Suprapubic skin (tissue), 4 donors: ENCODE measurements around the gene TSKS. TPM values are rescaled to one million over a fixed set of nuclear protein-coding genes. Genes with fewer than 3 reads are reported as not detected.

ENCODE experiments used
- DNase-seq, 2 donors: peaks; one replicate each; pipeline ENCODE4 v3.0.0-alpha.2; 2019; ENCODE audit warnings: low spot score in 2 of 2
- H3K27ac ChIP-seq: fragments of 200-600 bp; sonication (generic); one replicate; pipeline ENCODE4 v1.5.1; 2019
- H3K27me3 ChIP-seq: fragments of 200-600 bp; sonication (generic); one replicate; pipeline ENCODE4 v1.5.1; 2019
- H3K36me3 ChIP-seq: fragments of 200-600 bp; sonication (generic); one replicate; pipeline ENCODE4 v1.5.1; 2019
- H3K4me1 ChIP-seq: fragments of 200-600 bp; sonication (generic); one replicate; pipeline ENCODE4 v1.5.1; 2019
- H3K4me3 ChIP-seq: fragments of 200-600 bp; sonication (generic); one replicate; pipeline ENCODE4 v1.5.1; 2019; ENCODE audit warnings: mild to moderate bottlenecking
- H3K9me3 ChIP-seq: fragments of 200-600 bp; sonication (generic); one replicate; pipeline ENCODE4 v1.5.1; 2019
- CTCF ChIP-seq, 2 donors: fragments of 200-600 bp in 1 of 2; fragments of 450-650 bp in 1 of 2; sonication (generic) in 1 of 2; IDR thresholded peaks; one replicate each; pipeline ENCODE4 v1.5.1; 2016 to 2019; ENCODE audit warnings: antibody characterized with exemption in 2 of 2, mild to moderate bottlenecking in 1 of 2, moderate library complexity in 1 of 2
- EP300 ChIP-seq: sonication (generic); formaldehyde crosslinking; IDR thresholded peaks from one replicate; pipeline ENCODE4 v1.6.1; 2017; ENCODE audit warnings: antibody characterized with exemption
- POLR2A ChIP-seq, 2 donors: fragments of 450-650 bp; IDR thresholded peaks; one replicate each; pipeline ENCODE4 v1.6.1; 2017; ENCODE audit warnings: antibody characterized with exemption in 2 of 2, mild to moderate bottlenecking in 2 of 2, moderate library complexity in 2 of 2
- POLR2AphosphoS5 ChIP-seq, 3 donors: sonication (generic); formaldehyde crosslinking; IDR thresholded peaks; one replicate each; pipeline ENCODE4 v1.6.1; 2017; ENCODE audit warnings: antibody characterized with exemption in 3 of 3
- WGBS: methylation state at CpG from one replicate; pipeline ENCODE4 v1.1.5; 2018; 5-methylcytosine and 5-hydroxymethylcytosine counted together
- total RNA-seq, 4 donors: library from RNA; depleted of rRNA; stranded (reverse); fragments of >200 nt; gene quantifications; one replicate each; pipeline ENCODE4 v1.1.0, GENCODE V29; 2016

The TSKS gene
- total RNA-seq, 4 donors from 2014 or later: 1.7 to 2.5 TPM; not detected in 2

DNA sequence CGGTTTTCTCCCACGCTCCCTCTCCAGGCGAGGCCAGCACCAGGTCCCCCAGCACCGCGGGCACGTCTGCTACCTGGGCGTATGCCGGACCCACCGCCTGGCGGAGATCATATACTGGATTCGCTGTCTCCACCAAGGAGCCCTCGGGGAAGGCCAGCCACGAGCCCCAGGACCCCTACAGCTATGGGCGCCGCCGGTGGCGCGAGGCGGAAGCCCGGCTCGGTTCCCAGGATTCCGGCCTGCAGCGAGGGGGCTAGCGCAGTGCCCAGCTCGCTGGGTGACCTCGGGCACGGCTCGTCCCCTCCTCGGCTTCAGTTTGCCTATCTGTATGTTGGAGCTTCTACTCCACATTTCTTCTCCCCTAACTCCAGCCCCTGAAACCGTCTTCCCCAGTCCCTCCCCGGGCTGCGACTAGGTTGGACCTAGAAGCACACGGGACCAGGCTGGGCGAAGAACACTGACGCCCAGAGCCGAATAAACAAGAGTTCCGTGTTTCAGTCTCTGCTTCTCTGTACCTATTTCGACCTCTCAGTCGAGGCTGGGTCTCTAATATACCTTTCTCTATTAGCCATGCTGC, 72.9 kb downstream of the TSKS start:
- TF ChIP-seq EP300 (no peak), CTCF (IDR thresholded peaks at IDR 0.05) (peak in 1 of 2 donors; percentile 7), POLR2AphosphoS5 (IDR thresholded peaks at IDR 0.05) (no peak), POLR2A (IDR thresholded peaks at IDR 0.05) (no peak)
- H3K4me3 ChIP-seq: peak overlapping the region; percentile 57
- WGBS: 6% methylated on average over 26 of the region's 39 CpGs
- H3K9me3 ChIP-seq: no peaks in the 10 kb centered on the region
- H3K27ac ChIP-seq: peak overlapping the region; percentile 49
- no peaks in the 10 kb centered on the region for H3K27me3 ChIP-seq
- peaks cover 20% of the 10 kb centered on the region for H3K36me3 ChIP-seq
- peak in 1 of 2 donors; percentile 78 for DNase-seq
- H3K4me1 ChIP-seq: peaks cover 27% of the 10 kb centered on the region

Other genes with a start within 250 kb of the TSKS start
- gene RCN3, start 235.3 kb downstream of the TSKS start, total RNA-seq: 10 to 100 TPM in 2 of 4 donors, 1 to 10 TPM in 2; 4.9 to 18.8 (median 9.0) TPM
- gene NOSIP, start 182.8 kb downstream of the TSKS start, total RNA-seq: 10 to 100 TPM; 42.5 to 85.6 (median 68.9) TPM
- 10 to 100 TPM; 13.8 to 21.2 (median 16.7) TPM for gene PRRG2, start 182.0 kb downstream of the TSKS start, total RNA-seq
- gene PRR12, start 172.1 kb downstream of the TSKS start, total RNA-seq: 10 to 100 TPM; 24.6 to 50.3 (median 38.9) TPM
- gene RRAS, start 123.2 kb downstream of the TSKS start, total RNA-seq: 10 to 100 TPM; 12.9 to 28.8 (median 18.6) TPM
- 10 to 100 TPM; 22.1 to 36.9 (median 28.5) TPM for gene SCAF1, start 121.1 kb downstream of the TSKS start, total RNA-seq
- gene IRF3, start 97.4 kb downstream of the TSKS start, total RNA-seq: 100 to 1,000 TPM in 1 of 4 donors, 10 to 100 TPM in 3; 61.3 to 164 (median 81.0) TPM
- 10 to 100 TPM in 1 of 4 donors, 1 to 10 TPM in 3; 3.1 to 28.0 (median 7.5) TPM for gene BCL2L12, start 97.4 kb downstream of the TSKS start, total RNA-seq
- 100 to 1,000 TPM; 101 to 142 (median 112) TPM for gene PRMT1, start 86.0 kb downstream of the TSKS start, total RNA-seq
- gene ADM5, start 73.7 kb downstream of the TSKS start, total RNA-seq: 1 to 10 TPM; 1.8 to 7.6 (median 4.1) TPM
- 1 to 10 TPM in 1 of 4 donors, under 1 TPM in 3; 0.57 to 1.2 (median 0.92) TPM for gene CPT1C, start 72.2 kb downstream of the TSKS start, total RNA-seq
- gene AP2A1, start 3.7 kb upstream of the TSKS start, total RNA-seq: 100 to 1,000 TPM in 1 of 4 donors, 10 to 100 TPM in 3; 78.1 to 101 (median 93.4) TPM
- gene FUZ, start 50.0 kb upstream of the TSKS start, total RNA-seq: 10 to 100 TPM in 3 of 4 donors, 1 to 10 TPM in 1; 9.4 to 24.2 (median 14.4) TPM
- gene MED25, start 55.0 kb upstream of the TSKS start, total RNA-seq: 10 to 100 TPM; 32.2 to 60.3 (median 40.8) TPM
- gene PTOV1, start 87.9 kb upstream of the TSKS start, total RNA-seq: 100 to 1,000 TPM in 1 of 4 donors, 10 to 100 TPM in 3; 82.2 to 147 (median 91.2) TPM
- 10 to 100 TPM; 26.0 to 53.3 (median 40.5) TPM for gene PNKP, start 104.3 kb upstream of the TSKS start, total RNA-seq
- gene AKT1S1, start 114.0 kb upstream of the TSKS start, total RNA-seq: 10 to 100 TPM; 19.3 to 25.1 (median 20.0) TPM
- gene TBC1D17, start 114.4 kb upstream of the TSKS start, total RNA-seq: 10 to 100 TPM; 40.5 to 93.4 (median 59.4) TPM
- under 1 TPM in 1 of 4 donors, not detected in 3; 0.89 TPM for gene IL4I1, start 133.6 kb upstream of the TSKS start, total RNA-seq
- 1 to 10 TPM; 4.5 to 9.1 (median 6.7) TPM for gene ATF5, start 165.9 kb upstream of the TSKS start, total RNA-seq
- 10 to 100 TPM; 40.3 to 46.2 (median 44.6) TPM for gene NUP62, start 166.2 kb upstream of the TSKS start, total RNA-seq
- gene SIGLEC11, start 197.9 kb upstream of the TSKS start, total RNA-seq: under 1 TPM in 1 of 4 donors, not detected in 3; 0.30 TPM